Frontal cortex (tissue), 4 donors: ENCODE data around the gene SCAF11. TPM values are rescaled to one million over a fixed set of nuclear protein-coding genes. Genes with fewer than 3 reads are reported as not detected.

Experiments used
- DNase-seq, 2 donors: peaks; one replicate each; pipeline ENCODE4 v3.0.0; 2012; ENCODE audit warnings: low spot score in 2 of 2
- FAIRE-seq: peaks from 2 replicates; lab custom pipeline; 2012; peaks lifted over from hg19 to GRCh38; lab: Jason Lieb, UNC
- total RNA-seq: library from RNA; depleted of rRNA; stranded (reverse); fragments of >200 nt; gene quantifications from one replicate; pipeline ENCODE4 v1.2.3, GENCODE V29; 2014
- donor health status: control.
- donor health status: control.
- donor health status: control.

Gene SCAF11
- total RNA-seq, 1 donor from 2014 or later, result 52.6 TPM

DNA sequence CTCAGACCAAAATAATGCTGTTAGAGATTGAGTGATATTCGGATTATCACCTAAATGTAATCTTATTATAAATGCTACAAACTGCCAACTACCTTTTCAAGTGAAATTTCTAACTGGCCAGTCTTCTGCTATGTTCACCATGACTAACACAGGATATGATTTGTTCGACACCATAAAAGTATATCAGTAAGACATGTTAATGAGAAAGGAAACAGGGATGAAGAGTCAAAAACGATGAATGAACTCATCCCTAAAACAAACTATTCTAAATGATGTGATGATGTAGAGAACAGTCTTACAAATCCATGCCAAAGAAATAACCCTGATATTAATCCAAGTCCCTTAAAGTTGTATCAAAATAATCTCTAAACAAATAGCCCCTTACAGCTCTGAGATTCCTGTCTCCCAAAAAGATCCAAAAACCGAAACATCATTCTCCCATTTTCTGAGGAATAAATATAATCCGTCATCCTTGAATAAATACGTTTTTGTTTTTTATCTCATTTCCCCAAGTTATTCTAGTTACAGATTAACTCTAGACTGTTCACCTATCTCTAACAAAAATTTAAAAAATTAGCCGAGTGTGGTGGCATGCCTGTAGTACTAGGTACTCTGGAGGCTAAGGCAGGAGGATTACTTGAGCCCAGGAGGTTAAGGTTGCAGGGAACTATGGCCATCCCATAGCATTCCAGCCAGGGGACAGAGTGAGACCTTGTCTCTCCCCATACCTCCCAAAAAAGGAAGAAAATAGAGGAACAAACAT is 9.1 kb downstream of the SCAF11 start:
- FAIRE-seq (no peak), DNase-seq (no peak)

- DNase-seq (no peak), FAIRE-seq (no peak)
These were observed 9.8 kb downstream of the SCAF11 start for GRCh38 chr12:45980540-45980939.

GRCh38 chr12:45978108-45978507 is 12.3 kb downstream of the SCAF11 start:
- no peak for FAIRE-seq
- no peak for DNase-seq

DNA sequence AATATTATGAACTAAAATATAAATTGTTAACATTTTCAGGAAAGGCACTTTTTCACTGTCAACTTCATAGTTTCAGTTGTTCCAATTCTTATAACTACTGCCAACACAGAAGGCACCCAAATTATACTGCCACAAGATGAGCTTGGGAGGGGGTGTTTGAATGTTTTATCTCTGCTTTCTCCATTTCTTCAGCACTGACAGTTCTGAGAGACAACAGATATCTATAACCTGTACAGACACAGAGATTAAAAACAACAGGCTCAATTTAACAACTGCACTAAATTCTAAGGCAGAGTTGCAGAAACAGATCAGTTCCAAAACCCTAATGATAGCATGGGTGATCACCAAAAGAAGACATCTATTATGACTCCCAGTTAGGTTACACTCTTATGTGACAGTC is 12.8 kb downstream of the SCAF11 start:
- FAIRE-seq, result no peak
- no peak for DNase-seq

- no peak for FAIRE-seq
- no peak for DNase-seq
These were observed 14.9 kb downstream of the SCAF11 start for GRCh38 chr12:45975506-45975905.

GRCh38 chr12:45974883-45975282 is 15.5 kb downstream of the SCAF11 start:
- FAIRE-seq (no peak), DNase-seq (no peak)

DNA sequence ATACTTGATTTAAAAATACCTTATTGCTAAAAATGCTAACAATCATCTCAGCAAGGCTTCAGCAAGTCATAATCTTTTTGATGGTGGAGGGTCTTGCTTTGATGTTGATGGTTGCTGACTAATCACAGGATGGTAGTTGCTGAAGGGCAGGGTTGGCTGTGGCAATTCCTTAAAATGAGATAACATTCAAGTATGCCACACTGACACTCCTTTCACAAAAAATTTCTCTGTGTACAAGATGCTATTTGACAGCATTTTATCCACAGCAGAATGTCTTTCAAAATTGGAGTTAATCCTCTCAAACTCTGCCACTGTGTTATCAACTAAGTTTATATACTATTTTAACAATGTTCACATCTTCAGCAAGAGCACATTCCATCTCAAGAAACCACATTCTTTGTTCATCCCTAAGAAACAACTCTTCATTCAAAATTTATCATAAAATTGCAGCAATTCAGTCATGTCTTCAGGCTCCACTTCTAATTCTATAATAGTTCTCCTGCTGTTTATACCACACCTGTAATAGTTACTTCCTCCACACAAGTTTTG is 16.1 kb downstream of the SCAF11 start:
- DNase-seq, result no peak
- FAIRE-seq, result no peak

GRCh38 chr12:45973526-45973925 is 16.8 kb downstream of the SCAF11 start:
- FAIRE-seq, result no peak

GRCh38 chr12:45970391-45970790 is 20.0 kb downstream of the SCAF11 start:
- DNase-seq, result no peak
- no peak for FAIRE-seq

More at GRCh38 chr12:45973526-45973925, 16.8 kb downstream of the SCAF11 start:
- DNase-seq, result no peak

DNA sequence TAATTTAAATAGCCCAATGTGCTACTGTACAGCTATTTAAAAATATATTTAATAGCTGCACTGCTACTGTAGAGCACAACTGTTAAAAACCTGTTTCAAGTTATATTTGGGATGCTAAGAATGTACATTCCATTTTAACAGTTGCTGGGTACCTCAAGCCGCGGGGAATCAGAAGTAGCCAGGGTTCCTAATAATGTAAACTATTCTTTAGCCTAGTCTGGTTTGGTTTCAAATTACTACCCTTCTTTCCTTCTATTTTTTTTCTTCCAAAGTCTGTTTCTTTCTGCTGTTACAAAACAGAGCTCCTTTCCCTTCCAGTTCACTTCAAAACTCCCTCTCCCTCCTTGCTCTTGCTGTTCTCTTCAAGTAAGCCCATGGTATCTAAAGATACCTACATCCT is 21.3 kb downstream of the SCAF11 start:
- FAIRE-seq, result no peak
- DNase-seq, result no peak

DNA sequence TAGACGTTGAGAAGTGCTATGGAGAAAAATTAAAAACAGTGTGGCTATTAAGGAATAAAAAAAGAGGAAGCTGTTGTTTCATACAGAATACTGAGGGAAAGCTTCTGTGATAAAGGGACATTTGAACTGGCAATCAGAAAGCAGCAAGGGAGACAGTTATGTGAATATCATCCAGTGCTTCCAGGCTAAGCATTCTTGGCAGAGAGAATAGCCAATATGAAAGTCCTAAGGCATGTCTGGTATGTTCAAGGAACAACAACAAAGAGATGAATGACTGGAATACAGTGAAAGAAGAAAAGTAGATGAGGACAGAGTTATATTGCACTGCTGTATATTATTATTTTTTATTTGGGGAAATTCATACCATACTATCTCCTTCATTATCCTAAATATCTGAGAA is 23.9 kb downstream of the SCAF11 start:
- FAIRE-seq, result no peak
- DNase-seq, result no peak

GRCh38 chr12:45962553-45963325 is 27.6 kb downstream of the SCAF11 start:
- DNase-seq (no peak), FAIRE-seq (no peak)

DNA sequence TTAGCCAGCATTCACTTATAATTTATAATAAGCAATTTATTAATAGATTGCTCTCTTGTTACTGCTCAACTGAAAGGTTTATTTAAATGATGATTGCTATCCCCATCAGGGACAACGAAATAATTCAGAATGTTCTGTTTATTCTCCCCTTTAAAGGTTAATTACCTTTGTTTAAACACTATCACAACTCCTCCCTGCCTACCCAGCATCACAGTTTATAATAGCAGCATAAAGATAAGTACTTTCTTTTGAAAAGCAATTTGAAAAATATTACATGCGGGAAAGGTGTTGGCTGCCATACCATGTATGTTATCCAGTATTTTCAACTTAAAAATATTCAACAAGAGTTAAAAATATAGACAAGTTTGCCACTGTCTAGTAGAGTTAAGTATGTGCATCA is 30.6 kb downstream of the SCAF11 start:
- DNase-seq (no peak), FAIRE-seq (no peak)

- FAIRE-seq (no peak), DNase-seq (no peak)
These were observed 31.3 kb downstream of the SCAF11 start for GRCh38 chr12:45959025-45959424.

DNA sequence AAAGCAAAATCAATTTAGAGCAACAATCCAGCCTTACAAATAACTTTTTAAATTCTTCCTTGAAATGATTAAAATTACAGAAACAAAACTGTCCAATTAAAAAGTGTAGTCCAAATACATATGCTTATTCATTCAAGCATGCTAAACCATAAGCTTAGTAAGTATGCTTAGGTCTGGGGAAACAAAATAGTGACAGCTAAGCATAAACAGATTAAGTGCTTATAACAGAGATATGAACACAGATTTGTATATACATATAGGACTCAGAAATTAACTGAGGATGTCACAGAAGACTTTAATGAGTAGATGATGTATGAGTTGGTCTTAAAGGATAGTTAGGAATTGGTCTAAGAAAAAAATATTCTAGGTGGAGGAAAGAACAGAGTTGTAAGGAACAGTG is 41.8 kb downstream of the SCAF11 start:
- FAIRE-seq, result no peak
- DNase-seq, result no peak

- no peak for DNase-seq
- FAIRE-seq, result no peak
These were observed 43.9 kb downstream of the SCAF11 start for GRCh38 chr12:45946435-45946834.

GRCh38 chr12:45944771-45945170 is 45.6 kb downstream of the SCAF11 start:
- no peak for FAIRE-seq
- DNase-seq, result no peak

DNA sequence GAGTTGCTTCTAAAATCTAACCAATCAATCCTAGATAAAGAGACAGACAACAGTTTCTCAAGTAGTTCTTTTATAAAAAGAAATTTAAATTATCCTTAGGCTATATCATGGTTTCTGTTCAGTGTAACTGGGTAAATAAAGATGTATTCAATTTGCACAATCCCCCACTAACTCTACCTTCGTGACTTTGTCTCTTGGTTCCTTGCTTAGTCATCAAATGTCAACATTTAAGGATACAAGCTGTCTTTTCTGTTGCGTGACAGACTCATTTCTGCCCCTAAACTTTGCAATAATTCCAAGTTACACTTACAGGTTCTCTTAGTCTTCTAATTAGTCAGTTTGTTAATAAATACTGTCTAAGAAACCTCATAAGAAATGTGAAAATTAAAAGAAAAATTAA is 50.6 kb downstream of the SCAF11 start:
- FAIRE-seq (no peak), DNase-seq (no peak)

DNA sequence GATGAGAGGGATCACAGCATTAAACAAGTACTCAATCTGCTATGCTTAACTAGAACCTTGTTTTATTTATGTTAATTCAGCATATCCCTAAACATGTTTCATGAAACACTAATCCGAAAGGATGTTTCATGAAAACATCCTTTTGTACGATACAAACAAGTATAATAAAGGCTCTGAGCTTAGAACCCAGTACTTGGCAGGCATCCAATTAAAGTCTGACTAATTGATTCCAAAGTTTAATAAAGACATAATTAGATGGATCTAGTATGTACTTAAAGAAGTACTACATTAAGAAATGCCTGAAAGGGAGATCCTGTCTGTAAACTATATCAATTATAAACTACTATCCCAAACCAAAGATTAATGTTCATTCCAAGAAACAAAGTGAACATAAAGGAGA is 51.8 kb downstream of the SCAF11 start:
- DNase-seq (no peak), FAIRE-seq (no peak)

GRCh38 chr12:45934956-45935355 is 55.4 kb downstream of the SCAF11 start:
- FAIRE-seq, result no peak
- no peak for DNase-seq

DNA sequence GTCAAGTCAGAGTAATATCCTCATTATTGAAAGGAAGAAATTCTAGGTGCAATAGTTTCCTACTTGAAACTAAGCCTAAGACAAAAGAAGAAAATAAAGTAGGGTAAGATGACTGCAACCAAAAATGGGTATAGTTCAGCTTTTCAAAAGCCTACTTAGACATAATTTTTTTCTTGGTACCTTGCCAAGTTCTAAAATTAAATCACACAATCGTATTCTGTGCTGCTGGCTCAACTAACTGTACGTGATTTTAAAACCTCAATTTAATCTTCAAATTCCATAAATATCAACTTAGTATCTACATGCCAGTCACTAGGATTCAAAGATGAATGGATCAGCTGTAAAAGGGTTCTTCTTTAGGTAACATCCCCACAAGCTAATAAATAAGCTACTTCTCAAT is 56.9 kb downstream of the SCAF11 start:
- DNase-seq, result no peak
- no peak for FAIRE-seq
